GM12891 (cell line): ENCODE data around the gene IL15RA.

ENCODE experiments used
- POLR2A ChIP-seq: IDR thresholded peaks from 2 replicates; pipeline ENCODE4 v1.6.1; 2011; ENCODE audit warnings: low read depth, low read length, control low read depth
- POLR2AphosphoS5 ChIP-seq: IDR thresholded peaks from 2 replicates; pipeline ENCODE4 v1.6.1; 2011; ENCODE audit warnings: low read depth, low read length, control low read depth
- TAF1 ChIP-seq: IDR thresholded peaks from 2 replicates; pipeline ENCODE4 v1.6.1; 2011; ENCODE audit warnings: low read depth, low read length, control low read depth

- TF ChIP-seq POLR2A (no peak), TAF1 (no peak), POLR2AphosphoS5 (no peak)
Observed at GRCh38 chr10:5932345-5932744, 45.0 kb downstream of the IL15RA start.
